Activated CD4-positive, alpha-beta memory T cell treated with anti-CD3 and anti-CD28 coated beads for 36 hours (primary cell): ENCODE data around the gene PTGER4. TPM values are rescaled to one million over a fixed set of nuclear protein-coding genes. Genes with fewer than 3 reads are reported as not detected.
A peak's percentile ranks its signal among the peaks of the same experiment; 100 is the strongest.

Source experiments
- CTCF ChIA-PET: fragments of 350-600 bp; sonication (Branson Sonifier 250); formaldehyde crosslinking; loops from one replicate; lab custom pipeline; 2021; ENCODE audit warnings: antibody characterized with exemption, inconsistent platforms; lab: Charles Lee
- POLR2A ChIA-PET: fragments of 350-600 bp; sonication (Branson Sonifier 250); formaldehyde crosslinking; loops from one replicate; lab custom pipeline; 2021; ENCODE audit warnings: antibody characterized with exemption; lab: Charles Lee
- DNase-seq: peaks from one replicate; pipeline ENCODE4 v3.0.0-alpha.2; 2020
- H3K27ac Mint-ChIP-seq: one replicate; pipeline ENCODE4 v1.8.0; 2021; ENCODE audit warnings: mixed read lengths
- H3K27me3 Mint-ChIP-seq: one replicate; pipeline ENCODE4 v1.8.0; 2021; ENCODE audit warnings: mixed read lengths
- H3K36me3 Mint-ChIP-seq: one replicate; pipeline ENCODE4 v1.8.0; 2021; ENCODE audit warnings: mixed read lengths
- H3K4me1 Mint-ChIP-seq: one replicate; pipeline ENCODE4 v1.8.0; 2021; ENCODE audit warnings: low read depth, mixed read lengths
- H3K4me3 Mint-ChIP-seq: one replicate; pipeline ENCODE4 v1.8.0; 2021; ENCODE audit warnings: mild to moderate bottlenecking, mixed read lengths
- H3K9me3 Mint-ChIP-seq: one replicate; pipeline ENCODE4 v1.8.0; 2021; ENCODE audit warnings: mixed read lengths
- intact Hi-C: fragments of 100-400 bp; cut with micrococcal nuclease; formaldehyde crosslinking; loops from one replicate; pipeline ENCODE4 v1.15.1; 2023
- total RNA-seq, 2 experiments: library from RNA; stranded (reverse); gene quantifications; one replicate each; pipeline ENCODE4 v1.2.3, GENCODE V29; 2021

PTGER4 gene
- total RNA-seq, 2 experiments from 2014 or later = 53.7 to 59.9 TPM

DNA sequence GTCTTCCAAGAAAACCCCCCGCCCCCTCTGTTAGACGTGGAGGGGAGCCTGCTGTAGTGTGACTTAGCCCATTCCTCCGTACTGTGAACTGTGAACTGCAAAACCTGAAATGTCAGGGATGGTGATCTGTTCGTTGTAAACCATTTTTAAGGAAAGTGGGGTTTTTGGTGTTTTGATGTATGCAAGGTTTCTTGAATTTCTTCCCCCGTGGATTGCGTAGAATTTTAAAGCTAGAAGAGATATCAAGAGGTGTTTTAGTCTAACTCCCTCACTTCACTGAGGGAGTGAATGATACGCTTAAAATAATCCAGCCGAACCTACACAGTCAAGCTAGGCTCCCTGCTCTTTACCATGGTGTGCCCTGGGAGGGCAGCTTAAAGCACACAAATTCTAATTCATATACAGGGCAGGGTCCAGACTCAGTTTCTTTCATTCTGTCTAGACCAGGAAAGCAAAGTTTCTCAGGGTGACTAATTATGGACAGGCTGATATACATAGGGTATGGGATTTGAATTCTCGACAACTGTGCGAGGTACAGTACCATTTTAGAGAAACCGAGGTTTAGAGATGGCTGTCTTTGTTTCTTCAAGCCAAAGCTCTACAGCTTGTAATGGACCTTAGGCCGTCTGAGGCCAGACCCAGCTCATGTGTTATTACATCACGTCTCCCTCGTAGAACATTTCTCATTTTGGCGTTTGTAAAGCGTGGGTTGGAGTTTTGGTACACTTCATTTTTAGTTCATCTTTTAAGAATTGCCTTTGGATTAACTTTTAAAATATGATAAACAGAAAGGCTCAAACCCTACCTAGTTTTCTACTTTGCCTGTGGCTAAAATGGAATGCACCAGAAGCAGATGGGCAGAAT is 2.7 kb downstream of the PTGER4 start:
- Mint-ChIP-seq H3K4me3 (peak overlapping the region; percentile 93), H3K36me3 (peaks cover 74% of the 10 kb centered on the region), H3K27ac (peak overlapping the region; percentile 97), H3K4me1 (peaks cover 26% of the 10 kb centered on the region), H3K9me3 (no peaks in the 10 kb centered on the region), H3K27me3 (no peaks in the 10 kb centered on the region)
- intact Hi-C loops = no loop called here
- POLR2A ChIA-PET = interaction anchor here (1.0 to 5.6 kb wide), 11 partner anchors 10 to 458 kb away, joined by 3 to 32 read pairs (median 4); partner anchors contain the start of gene RPL37
- CTCF ChIA-PET = interaction anchor here (0.7 to 2.2 kb wide), 3 partner anchors 193 to 295 kb away, joined by 3 to 6 read pairs (median 3); no protein-coding TSS in a partner anchor
- peak; percentile 38 for DNase-seq

GRCh38 chr5:40683305-40683704 is 3.6 kb downstream of the PTGER4 start:
- Mint-ChIP-seq H3K4me1 (peaks cover 30% of the 10 kb centered on the region), H3K9me3 (no peaks in the 10 kb centered on the region), H3K36me3 (peaks cover 83% of the 10 kb centered on the region), H3K27me3 (no peaks in the 10 kb centered on the region), H3K27ac (peak overlapping the region; percentile 97), H3K4me3 (peak overlapping the region; percentile 93)
- ChIA-PET CTCF (interaction anchor here (1.2 to 1.4 kb wide), 2 partner anchors 272 to 734 kb away, joined by 3 read pairs; no protein-coding TSS in a partner anchor), POLR2A (interaction anchor here (0.6 to 5.6 kb wide), 10 partner anchors 71 to 459 kb away, joined by 3 to 32 read pairs (median 4); partner anchors contain the start of gene RPL37)
- intact Hi-C loops = no loop called here
- DNase-seq = no peak

DNA sequence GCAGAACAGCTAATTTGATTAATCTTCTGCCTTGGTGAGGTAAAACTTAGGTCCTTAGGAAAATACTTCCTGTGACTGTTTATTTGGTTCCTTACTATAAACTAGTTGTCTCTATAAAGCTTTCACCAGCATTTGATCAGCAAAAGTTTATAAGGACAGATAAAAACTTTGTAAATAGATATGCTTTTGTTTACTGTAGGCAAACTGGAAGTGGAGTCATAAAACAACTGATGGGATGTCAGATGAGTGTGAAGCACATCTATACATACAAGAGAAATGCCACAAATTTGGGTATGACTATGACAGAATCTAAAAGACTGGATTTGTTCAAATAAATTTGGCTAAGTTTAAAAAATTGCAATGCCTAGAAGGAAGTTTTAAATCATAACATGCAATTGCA is 5.5 kb downstream of the PTGER4 start:
- H3K4me3 Mint-ChIP-seq = peak overlapping the region; percentile 93
- H3K36me3 Mint-ChIP-seq = peaks cover 90% of the 10 kb centered on the region
- DNase-seq = no peak
- CTCF ChIA-PET = interaction anchor here (1.1 to 2.5 kb wide), 4 partner anchors 148 to 736 kb away, joined by 3 to 12 read pairs (median 5); no protein-coding TSS in a partner anchor
- H3K4me1 Mint-ChIP-seq = peaks cover 44% of the 10 kb centered on the region
- POLR2A ChIA-PET = interaction anchor here (1.2 to 3.2 kb wide), 7 partner anchors 9 to 461 kb away, joined by 3 to 12 read pairs (median 5); partner anchors contain the start of gene PRKAA1
- no peaks in the 10 kb centered on the region for H3K9me3 Mint-ChIP-seq
- H3K27ac Mint-ChIP-seq = peak overlapping the region; percentile 97
- no peaks in the 10 kb centered on the region for H3K27me3 Mint-ChIP-seq
- intact Hi-C loops = loop anchor here (5.0 kb wide), 2 partner anchors 192 to 663 kb away; no protein-coding TSS in a partner anchor

GRCh38 chr5:40685976-40686486 is 6.3 kb downstream of the PTGER4 start:
- DNase-seq = no peak
- POLR2A ChIA-PET = interaction anchor here (0.7 to 3.2 kb wide), 9 partner anchors 10 to 462 kb away, joined by 3 to 12 read pairs (median 5); partner anchors contain the start of gene PRKAA1
- Mint-ChIP-seq H3K36me3 (peaks cover 88% of the 10 kb centered on the region), H3K4me3 (peak overlapping the region; percentile 93), H3K27me3 (no peaks in the 10 kb centered on the region), H3K27ac (peak overlapping the region; percentile 97), H3K4me1 (peaks cover 52% of the 10 kb centered on the region), H3K9me3 (no peaks in the 10 kb centered on the region)
- CTCF ChIA-PET = interaction anchor here (0.7 to 2.5 kb wide), 13 partner anchors 10 to 971 kb away, joined by 3 to 12 read pairs (median 3); no protein-coding TSS in a partner anchor
- intact Hi-C loops = loop anchor here (5.0 kb wide), 2 partner anchors 191 to 664 kb away; no protein-coding TSS in a partner anchor

- peaks cover 88% of the 10 kb centered on the region for H3K36me3 Mint-ChIP-seq
- ChIA-PET CTCF (interaction anchor here (2.5 kb wide), 1 partner anchor 738 kb away, joined by 12 read pairs; no protein-coding TSS in a partner anchor), POLR2A (interaction anchor here (3.2 kb wide), 1 partner anchor 286 kb away, joined by 10 read pairs; no protein-coding TSS in a partner anchor)
- peaks cover 63% of the 10 kb centered on the region for H3K4me1 Mint-ChIP-seq
- peak overlapping the region; percentile 97 for H3K27ac Mint-ChIP-seq
- peak; percentile 64 for DNase-seq
- no peaks in the 10 kb centered on the region for H3K27me3 Mint-ChIP-seq
- H3K4me3 Mint-ChIP-seq = peak overlapping the region; percentile 93
- intact Hi-C loops = loop anchor here (1.0 to 5.0 kb wide), 3 partner anchors 190 to 665 kb away; no protein-coding TSS in a partner anchor
- no peaks in the 10 kb centered on the region for H3K9me3 Mint-ChIP-seq
Observed at GRCh38 chr5:40687321-40687720, 7.6 kb downstream of the PTGER4 start.

DNA sequence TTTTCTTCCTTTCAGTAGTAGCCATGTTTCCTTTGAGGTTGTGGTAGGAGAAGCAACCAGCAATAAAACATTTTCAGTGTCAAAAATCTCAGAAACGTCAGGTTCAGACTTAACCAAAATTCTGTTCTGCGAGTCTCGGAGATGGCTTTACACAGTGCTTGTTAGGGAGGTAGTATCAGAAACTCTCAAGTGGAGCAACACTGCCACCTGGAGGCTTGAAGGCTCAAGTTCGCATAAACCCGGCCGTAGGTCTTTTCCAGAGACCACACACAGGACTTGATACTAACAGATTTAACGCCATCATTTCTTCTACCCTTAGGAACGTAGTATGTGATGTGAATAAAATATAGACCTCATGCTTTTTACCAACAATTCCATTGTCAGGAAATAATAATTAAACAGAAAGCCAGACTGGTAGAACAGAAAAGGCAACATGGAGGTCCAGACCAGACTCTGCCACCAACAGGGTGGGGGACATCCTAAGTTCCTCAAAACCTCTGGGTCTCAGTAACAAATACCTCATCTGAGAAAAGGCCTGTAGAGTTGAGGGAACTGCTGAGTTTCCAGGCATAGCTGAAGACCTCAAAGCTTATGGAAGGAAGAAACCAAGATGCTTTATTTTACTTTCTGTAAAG is 8.5 kb downstream of the PTGER4 start:
- ChIA-PET POLR2A (interaction anchor here (1.2 to 2.0 kb wide), 4 partner anchors 8 to 304 kb away, joined by 3 to 11 read pairs (median 6); partner anchors contain the start of gene PTGER4), CTCF (interaction anchor here (0.7 to 2.6 kb wide), 16 partner anchors 9 to 974 kb away, joined by 3 to 18 read pairs (median 4); partner anchors contain the start of gene PTGER4)
- H3K27me3 Mint-ChIP-seq = no peaks in the 10 kb centered on the region
- peak overlapping the region; percentile 93 for H3K4me3 Mint-ChIP-seq
- H3K9me3 Mint-ChIP-seq = no peaks in the 10 kb centered on the region
- peak overlapping the region; percentile 97 for H3K27ac Mint-ChIP-seq
- DNase-seq = peak; percentile 91
- intact Hi-C loops = loop anchor here (1.0 to 5.0 kb wide), 14 partner anchors 13 to 739 kb away; partner anchors contain the start of gene TTC33
- peaks cover 65% of the 10 kb centered on the region for H3K4me1 Mint-ChIP-seq
- peaks cover 81% of the 10 kb centered on the region for H3K36me3 Mint-ChIP-seq

GRCh38 chr5:40688996-40689395 is 9.3 kb downstream of the PTGER4 start:
- no peak for DNase-seq
- ChIA-PET POLR2A (interaction anchor here (1.2 to 2.0 kb wide), 5 partner anchors 9 to 305 kb away, joined by 3 to 11 read pairs (median 5); partner anchors contain the start of gene PTGER4), CTCF (interaction anchor here (0.7 to 2.6 kb wide), 19 partner anchors 9 to 975 kb away, joined by 3 to 18 read pairs (median 4); partner anchors contain the start of gene PTGER4)
- Mint-ChIP-seq H3K27ac (peak overlapping the region; percentile 97), H3K9me3 (no peaks in the 10 kb centered on the region), H3K36me3 (peaks cover 77% of the 10 kb centered on the region), H3K4me3 (peak overlapping the region; percentile 53), H3K27me3 (no peaks in the 10 kb centered on the region), H3K4me1 (peaks cover 64% of the 10 kb centered on the region)
- intact Hi-C loops = loop anchor here (1.0 to 5.0 kb wide), 17 partner anchors 14 to 740 kb away; partner anchors contain the start of gene TTC33

DNA sequence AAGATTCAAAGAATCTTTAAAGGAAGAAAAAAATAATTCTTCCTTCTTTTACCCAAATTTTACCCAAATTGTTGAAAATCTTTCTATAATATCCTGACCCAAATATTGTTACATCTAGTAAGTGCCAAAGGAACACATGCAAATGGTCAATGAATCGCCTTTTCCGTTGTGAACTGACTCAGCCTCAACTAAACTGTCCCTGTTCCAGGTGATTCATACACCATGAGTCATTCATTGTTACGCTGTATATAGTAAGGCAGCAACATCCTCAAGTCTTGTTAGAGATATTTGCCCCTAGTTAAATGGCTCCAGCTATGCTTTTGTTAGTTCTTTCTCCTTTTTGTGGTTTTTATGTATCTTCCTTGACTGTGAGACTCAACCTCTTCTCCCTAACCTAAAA is 9.7 kb downstream of the PTGER4 start:
- peak overlapping the region; percentile 97 for H3K27ac Mint-ChIP-seq
- H3K4me1 Mint-ChIP-seq = peaks cover 64% of the 10 kb centered on the region
- ChIA-PET CTCF (interaction anchor here (0.7 to 2.6 kb wide), 14 partner anchors 10 to 974 kb away, joined by 3 to 18 read pairs (median 4); partner anchors contain the start of gene PTGER4), POLR2A (interaction anchor here (1.2 to 2.0 kb wide), 5 partner anchors 10 to 305 kb away, joined by 3 to 11 read pairs (median 5); partner anchors contain the start of gene PTGER4)
- H3K36me3 Mint-ChIP-seq = peaks cover 77% of the 10 kb centered on the region
- peak overlapping the region; percentile 58 for H3K4me3 Mint-ChIP-seq
- DNase-seq = peak; percentile 75
- H3K27me3 Mint-ChIP-seq = no peaks in the 10 kb centered on the region
- H3K9me3 Mint-ChIP-seq = no peaks in the 10 kb centered on the region
- intact Hi-C loops = loop anchor here (1.0 to 5.0 kb wide), 11 partner anchors 15 to 667 kb away; partner anchors contain the start of gene TTC33

DNA sequence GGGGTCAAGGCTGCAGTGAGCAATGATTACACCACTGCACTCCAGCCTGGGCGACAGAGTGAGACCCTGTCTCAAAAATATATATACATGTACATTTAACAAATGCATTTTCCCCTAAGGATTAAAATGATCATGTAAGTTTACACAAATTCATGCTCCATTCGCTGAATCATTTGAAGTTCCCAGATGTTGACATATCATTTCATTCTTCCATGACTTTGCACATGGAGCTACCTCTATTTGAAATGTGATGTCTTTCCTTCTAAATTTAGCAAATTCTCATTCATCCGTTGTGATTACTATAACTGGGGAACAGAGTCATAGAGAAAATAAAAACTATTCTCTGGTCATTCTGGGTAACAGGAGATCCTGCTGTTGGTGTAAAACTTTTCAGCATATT is 10.6 kb downstream of the PTGER4 start:
- POLR2A ChIA-PET = interaction anchor here (0.6 kb wide), 2 partner anchors 201 to 415 kb away, joined by 3 read pairs; no protein-coding TSS in a partner anchor

DNA sequence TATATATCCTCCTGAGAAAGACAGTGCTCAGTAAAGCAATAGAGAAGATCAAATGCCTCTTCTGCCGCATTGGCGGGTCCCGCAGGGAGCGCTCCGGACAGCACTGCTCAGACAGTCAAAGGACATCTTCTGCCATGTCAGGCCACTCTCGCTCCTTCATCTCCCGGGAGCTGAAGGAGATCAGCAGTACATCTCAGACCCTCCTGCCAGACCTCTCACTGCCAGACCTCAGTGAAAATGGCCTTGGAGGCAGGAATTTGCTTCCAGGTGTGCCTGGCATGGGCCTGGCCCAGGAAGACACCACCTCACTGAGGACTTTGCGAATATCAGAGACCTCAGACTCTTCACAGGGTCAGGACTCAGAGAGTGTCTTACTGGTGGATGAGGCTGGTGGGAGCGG is 12.2 kb downstream of the PTGER4 start:
- H3K27ac Mint-ChIP-seq = peak overlapping the region; percentile 63
- intact Hi-C loops = no loop called here
- no peaks in the 10 kb centered on the region for H3K9me3 Mint-ChIP-seq
- peak overlapping the region; percentile 33 for H3K4me3 Mint-ChIP-seq
- H3K27me3 Mint-ChIP-seq = no peaks in the 10 kb centered on the region
- CTCF ChIA-PET = interaction anchor here (2.5 kb wide), 1 partner anchor 743 kb away, joined by 9 read pairs; no protein-coding TSS in a partner anchor
- peaks cover 75% of the 10 kb centered on the region for H3K36me3 Mint-ChIP-seq
- POLR2A ChIA-PET = interaction anchor here (0.9 kb wide), 2 partner anchors 10 to 12 kb away, joined by 3 to 4 read pairs; partner anchors contain the start of gene PTGER4
- DNase-seq = peak; percentile 12
- peaks cover 56% of the 10 kb centered on the region for H3K4me1 Mint-ChIP-seq

More for the DNA sequence above, 10.6 kb downstream of the PTGER4 start:
- DNase-seq = no peak
- Mint-ChIP-seq H3K27me3 (no peaks in the 10 kb centered on the region), H3K27ac (peak overlapping the region; percentile 97), H3K4me1 (peaks cover 63% of the 10 kb centered on the region), H3K4me3 (peak overlapping the region; percentile 10), H3K36me3 (peaks cover 78% of the 10 kb centered on the region), H3K9me3 (no peaks in the 10 kb centered on the region)
- intact Hi-C loops = no loop called here
- CTCF ChIA-PET = interaction anchor here (0.8 to 2.6 kb wide), 4 partner anchors 46 to 523 kb away, joined by 3 to 8 read pairs (median 4); no protein-coding TSS in a partner anchor
